MCF 10A (cell line): ENCODE results near the gene DUSP7. TPM values are rescaled to one million over a fixed set of nuclear protein-coding genes. Genes with fewer than 3 reads are reported as not detected.
A peak's percentile ranks its signal among the peaks of the same experiment; 100 is the strongest.

ENCODE experiments used
- BruUV-seq: library from RNA; stranded (reverse); fragments of 400-500 nt; replicated peaks from 2 replicates; lab custom pipeline; 2021; lab: Mats Ljungman, UMichigan
- CTCF ChIA-PET: fragments of 300-600 bp; sonication (Branson Sonifier 250); formaldehyde crosslinking; extraction: SDS; loops from one replicate; lab custom pipeline; 2021; ENCODE audit warnings: antibody characterized with exemption, inconsistent platforms; lab: Yijun Ruan, JAX
- POLR2A ChIA-PET: fragments of 300-600, 350-650 bp; sonication (Branson Sonifier 250); formaldehyde crosslinking; extraction: SDS; loops from one replicate; lab custom pipeline; 2020; ENCODE audit warnings: antibody characterized with exemption, inconsistent platforms; lab: Yijun Ruan, JAX
- DNase-seq: peaks from one replicate; pipeline ENCODE4 v3.0.0-alpha.2; 2018; ENCODE audit not compliant: unreplicated experiment
- H3K27ac Mint-ChIP-seq: one replicate; pipeline ENCODE4 v1.8.0; 2022; ENCODE audit warnings: mild to moderate bottlenecking, low read depth, mixed read lengths; ENCODE audit not compliant: unreplicated experiment
- H3K27me3 Mint-ChIP-seq: one replicate; pipeline ENCODE4 v1.8.0; 2022; ENCODE audit warnings: mixed read lengths; ENCODE audit not compliant: insufficient read depth, unreplicated experiment
- H3K36me3 Mint-ChIP-seq: one replicate; pipeline ENCODE4 v1.8.0; 2022; ENCODE audit warnings: mild to moderate bottlenecking, moderate library complexity, mixed read lengths; ENCODE audit not compliant: insufficient read depth, unreplicated experiment
- H3K4me1 Mint-ChIP-seq: one replicate; pipeline ENCODE4 v1.8.0; 2022; ENCODE audit warnings: mixed read lengths; ENCODE audit not compliant: insufficient read depth, unreplicated experiment
- H3K4me3 Mint-ChIP-seq: one replicate; pipeline ENCODE4 v1.8.0; 2022; ENCODE audit warnings: mild to moderate bottlenecking, moderate library complexity, mixed read lengths; ENCODE audit not compliant: unreplicated experiment
- H3K9me3 Mint-ChIP-seq: one replicate; pipeline ENCODE4 v1.8.0; 2022; ENCODE audit warnings: mixed read lengths; ENCODE audit not compliant: unreplicated experiment
- intact Hi-C: fragments of 100-400 bp; cut with micrococcal nuclease; formaldehyde crosslinking; loops from 2 replicates; pipeline ENCODE4 v1.14.1; 2022
- total RNA-seq: library from RNA; stranded (reverse); gene quantifications from 2 replicates; pipeline ENCODE4 v1.2.3, GENCODE V29; 2022
- TF ChIP-seq, protein P1 (sequence below): fragments of 200-600 bp; IDR thresholded peaks from one replicate; pipeline ENCODE4 v1.8.0; 2022; ENCODE audit warnings: antibody characterized with exemption, mild to moderate bottlenecking; ENCODE audit not compliant: unreplicated experiment

Gene DUSP7
- total RNA-seq, 1 experiment from 2014 or later, result 69.1 TPM

DNA sequence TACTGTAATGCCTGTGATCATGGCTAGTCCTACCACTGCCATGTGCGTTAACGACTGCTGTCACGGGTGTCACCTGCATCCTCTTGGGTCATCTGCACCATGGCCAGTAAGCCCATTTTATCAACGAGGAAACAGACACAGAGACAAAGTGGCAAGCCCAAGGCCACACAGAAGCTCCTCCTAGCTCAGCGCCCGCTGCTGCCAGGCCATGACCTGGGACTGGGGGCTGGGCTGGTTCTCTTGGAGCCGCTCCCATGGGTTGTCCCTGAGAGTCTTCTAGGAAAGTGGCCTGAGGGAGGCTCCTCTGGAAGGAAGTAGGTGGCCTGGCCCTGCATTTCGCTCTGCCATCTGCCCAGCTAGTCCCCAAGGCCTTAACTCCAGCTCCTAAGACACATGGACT, 4.9 kb downstream of the DUSP7 start:
- H3K4me1 Mint-ChIP-seq, result peaks cover 49% of the 10 kb centered on the region
- ChIA-PET POLR2A (interaction anchor here (0.9 to 4.3 kb wide), 7 partner anchors 49 to 188 kb away, joined by 3 to 45 read pairs (median 30); partner anchors contain the start of genes ABHD14A, PARP3, RPL29 and RRP9), CTCF (interaction anchor here (0.6 to 8.5 kb wide), 11 partner anchors 11 to 289 kb away, joined by 3 to 116 read pairs (median 18); partner anchors contain the start of genes PARP3 and RRP9)
- DNase-seq, result no peak
- TF ChIP-seq, protein P1, sequence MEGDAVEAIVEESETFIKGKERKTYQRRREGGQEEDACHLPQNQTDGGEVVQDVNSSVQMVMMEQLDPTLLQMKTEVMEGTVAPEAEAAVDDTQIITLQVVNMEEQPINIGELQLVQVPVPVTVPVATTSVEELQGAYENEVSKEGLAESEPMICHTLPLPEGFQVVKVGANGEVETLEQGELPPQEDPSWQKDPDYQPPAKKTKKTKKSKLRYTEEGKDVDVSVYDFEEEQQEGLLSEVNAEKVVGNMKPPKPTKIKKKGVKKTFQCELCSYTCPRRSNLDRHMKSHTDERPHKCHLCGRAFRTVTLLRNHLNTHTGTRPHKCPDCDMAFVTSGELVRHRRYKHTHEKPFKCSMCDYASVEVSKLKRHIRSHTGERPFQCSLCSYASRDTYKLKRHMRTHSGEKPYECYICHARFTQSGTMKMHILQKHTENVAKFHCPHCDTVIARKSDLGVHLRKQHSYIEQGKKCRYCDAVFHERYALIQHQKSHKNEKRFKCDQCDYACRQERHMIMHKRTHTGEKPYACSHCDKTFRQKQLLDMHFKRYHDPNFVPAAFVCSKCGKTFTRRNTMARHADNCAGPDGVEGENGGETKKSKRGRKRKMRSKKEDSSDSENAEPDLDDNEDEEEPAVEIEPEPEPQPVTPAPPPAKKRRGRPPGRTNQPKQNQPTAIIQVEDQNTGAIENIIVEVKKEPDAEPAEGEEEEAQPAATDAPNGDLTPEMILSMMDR, result no peak
- H3K9me3 Mint-ChIP-seq, result no peaks in the 10 kb centered on the region
- intact Hi-C loops, result no loop called here
- peak overlapping the region; percentile 47 for H3K27ac Mint-ChIP-seq
- no TSS peak for BruUV-seq
- H3K4me3 Mint-ChIP-seq, result peak overlapping the region; percentile 72
- H3K27me3 Mint-ChIP-seq, result no peaks in the 10 kb centered on the region
- H3K36me3 Mint-ChIP-seq, result peaks cover 77% of the 10 kb centered on the region

DNA sequence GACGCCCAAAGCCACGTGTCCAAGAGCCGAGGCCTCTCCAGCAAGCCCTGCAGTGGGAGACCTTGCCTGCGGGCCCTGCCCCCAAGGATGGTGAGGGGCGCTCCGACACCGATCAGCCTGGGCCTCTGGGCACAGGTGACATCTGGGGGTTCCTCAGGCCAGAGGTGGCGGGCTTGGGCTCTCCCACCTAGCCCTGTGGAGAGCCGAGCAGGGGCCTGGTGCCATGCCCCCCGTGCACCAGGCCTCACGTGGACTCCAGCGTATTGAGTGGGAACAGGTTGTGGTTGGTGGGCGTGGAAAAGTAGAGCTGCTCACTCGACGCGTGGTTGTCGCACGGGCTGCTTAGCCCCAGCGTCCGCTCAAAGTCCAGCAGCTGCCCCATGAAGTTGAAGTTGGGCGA, 5.8 kb downstream of the DUSP7 start:
- BruUV-seq, result no TSS peak
- Mint-ChIP-seq H3K9me3 (no peaks in the 10 kb centered on the region), H3K27me3 (no peaks in the 10 kb centered on the region), H3K36me3 (peaks cover 76% of the 10 kb centered on the region), H3K4me3 (no peak overlapping the region), H3K27ac (no peak overlapping the region), H3K4me1 (peaks cover 58% of the 10 kb centered on the region)
- TF ChIP-seq, protein P1, result no peak
- DNase-seq, result no peak
- intact Hi-C loops, result no loop called here
- POLR2A ChIA-PET, result no interaction called here
- CTCF ChIA-PET, result interaction anchor here (0.7 to 1.4 kb wide), 3 partner anchors 44 to 350 kb away, joined by 3 to 7 read pairs (median 4); no protein-coding TSS in a partner anchor

DNA sequence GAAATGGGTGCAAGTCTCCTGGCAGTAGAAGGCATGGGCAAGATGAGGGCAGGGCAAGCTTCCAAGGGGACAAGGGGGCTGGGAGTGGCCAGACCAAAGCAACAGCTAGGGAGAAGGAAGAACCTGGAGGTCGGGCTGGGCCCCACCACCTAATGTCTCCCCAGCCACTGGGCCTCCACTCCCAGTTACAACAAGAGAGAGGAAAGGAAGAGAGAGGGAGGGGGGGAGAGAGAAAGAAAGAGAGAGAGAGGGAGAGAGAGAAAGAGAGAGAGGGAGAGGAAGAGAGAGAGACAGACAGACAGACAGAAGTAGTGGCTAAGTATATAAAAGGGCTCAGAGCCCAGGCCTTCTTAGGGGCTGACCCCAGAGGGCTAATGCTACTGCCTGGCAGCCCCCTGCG, 6.9 kb downstream of the DUSP7 start:
- Mint-ChIP-seq H3K36me3 (peaks cover 68% of the 10 kb centered on the region), H3K9me3 (no peaks in the 10 kb centered on the region), H3K4me3 (no peak overlapping the region), H3K27ac (peak overlapping the region; percentile 95), H3K27me3 (no peaks in the 10 kb centered on the region), H3K4me1 (peaks cover 64% of the 10 kb centered on the region)
- intact Hi-C loops, result no loop called here
- BruUV-seq, result no TSS peak
- DNase-seq, result no peak
- POLR2A ChIA-PET, result no interaction called here
- TF ChIP-seq, protein P1, result no peak
- CTCF ChIA-PET, result interaction anchor here (0.6 kb wide), 1 partner anchor 172 kb away, joined by 3 read pairs; no protein-coding TSS in a partner anchor

DNA sequence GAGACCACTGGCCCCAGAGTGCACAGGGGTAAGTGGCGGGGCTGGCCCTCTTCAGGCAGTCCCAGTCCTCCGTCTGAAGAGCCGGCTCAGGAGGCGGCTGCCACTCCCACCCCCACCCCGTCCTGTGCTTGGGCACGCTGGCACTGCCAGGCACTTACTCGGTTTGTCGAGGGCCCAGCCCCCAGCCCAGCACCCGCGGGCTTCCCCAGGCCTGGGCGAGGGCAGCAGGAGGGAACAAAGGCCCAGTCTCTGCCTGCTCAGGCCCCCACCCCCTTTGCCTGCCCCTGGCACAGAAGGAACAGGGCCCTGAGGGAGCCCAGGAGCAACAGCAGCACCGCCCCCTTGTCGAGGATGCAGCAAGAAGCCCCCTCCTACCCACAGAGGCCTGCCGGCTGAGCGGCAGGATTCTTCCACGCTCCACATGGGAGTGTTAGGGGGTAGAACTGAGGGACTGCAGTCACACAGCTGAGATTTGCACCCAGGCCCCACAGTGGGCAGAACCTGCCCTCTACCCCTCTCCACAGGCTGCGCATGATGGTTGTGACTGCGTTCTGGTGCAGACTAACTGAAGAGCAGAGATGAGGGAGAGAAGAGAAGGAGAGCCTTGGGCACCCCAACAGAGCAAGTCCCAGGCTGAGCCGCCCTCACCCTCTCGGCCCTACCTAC, 8.9 kb downstream of the DUSP7 start:
- no TSS peak for BruUV-seq
- ChIA-PET CTCF (interaction anchor here (1.0 to 2.5 kb wide), 5 partner anchors 10 to 105 kb away, joined by 3 to 12 read pairs (median 4); partner anchors contain the start of genes DUSP7 and PARP3), POLR2A (interaction anchor here (0.7 to 6.1 kb wide), 17 partner anchors 8 to 231 kb away, joined by 3 to 101 read pairs (median 5); partner anchors contain the start of genes ABHD14A, ABHD14B, ACY1 and DUSP7)
- TF ChIP-seq, protein P1, result no peak
- Mint-ChIP-seq H3K27ac (peak overlapping the region; percentile 95), H3K4me3 (peak overlapping the region; percentile 68), H3K4me1 (peaks cover 65% of the 10 kb centered on the region), H3K36me3 (peaks cover 50% of the 10 kb centered on the region), H3K27me3 (no peaks in the 10 kb centered on the region), H3K9me3 (no peaks in the 10 kb centered on the region)
- intact Hi-C loops, result no loop called here
- DNase-seq, result peak; percentile 90
